Mammary microvascular endothelial cell (primary cell): Measurements from ENCODE around the gene SPRN. TPM values are rescaled to one million over a fixed set of nuclear protein-coding genes. Genes with fewer than 3 reads are reported as not detected.

Source experiments
- total RNA-seq: library from RNA; depleted of rRNA; stranded (reverse); fragments of >200 nt; gene quantifications from 2 replicates; pipeline ENCODE4 v1.2.3, GENCODE V29; 2015

The SPRN gene
- total RNA-seq, result 0.05 TPM in 1 of 2 replicates, not detected in the other

DNA sequence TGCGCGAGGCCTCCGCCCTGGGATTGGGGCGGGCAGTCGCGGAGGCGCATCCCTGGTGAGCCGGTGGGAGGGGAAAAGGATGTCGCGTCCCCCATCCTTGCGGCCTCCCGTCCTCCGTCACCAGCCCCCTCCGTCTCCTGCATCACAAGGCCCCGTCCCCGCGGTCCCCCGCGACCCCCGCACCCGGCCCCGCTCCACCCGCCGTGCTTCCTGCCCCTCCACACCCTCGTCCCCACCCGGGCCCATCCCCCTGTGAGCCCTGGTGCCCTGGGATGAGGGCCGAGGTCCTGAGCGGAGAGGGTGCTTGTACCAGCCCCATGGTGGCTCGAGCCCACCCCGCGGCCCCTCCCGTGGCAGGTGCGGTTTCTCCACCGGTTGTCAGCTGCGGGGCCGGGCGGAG is at the start of gene SPRN:
Gene SPRN (minus strand): TSS at position 25 of the 400 bp plus-strand sequence. CDS start 944 bp downstream, outside the sequence.

DNA sequence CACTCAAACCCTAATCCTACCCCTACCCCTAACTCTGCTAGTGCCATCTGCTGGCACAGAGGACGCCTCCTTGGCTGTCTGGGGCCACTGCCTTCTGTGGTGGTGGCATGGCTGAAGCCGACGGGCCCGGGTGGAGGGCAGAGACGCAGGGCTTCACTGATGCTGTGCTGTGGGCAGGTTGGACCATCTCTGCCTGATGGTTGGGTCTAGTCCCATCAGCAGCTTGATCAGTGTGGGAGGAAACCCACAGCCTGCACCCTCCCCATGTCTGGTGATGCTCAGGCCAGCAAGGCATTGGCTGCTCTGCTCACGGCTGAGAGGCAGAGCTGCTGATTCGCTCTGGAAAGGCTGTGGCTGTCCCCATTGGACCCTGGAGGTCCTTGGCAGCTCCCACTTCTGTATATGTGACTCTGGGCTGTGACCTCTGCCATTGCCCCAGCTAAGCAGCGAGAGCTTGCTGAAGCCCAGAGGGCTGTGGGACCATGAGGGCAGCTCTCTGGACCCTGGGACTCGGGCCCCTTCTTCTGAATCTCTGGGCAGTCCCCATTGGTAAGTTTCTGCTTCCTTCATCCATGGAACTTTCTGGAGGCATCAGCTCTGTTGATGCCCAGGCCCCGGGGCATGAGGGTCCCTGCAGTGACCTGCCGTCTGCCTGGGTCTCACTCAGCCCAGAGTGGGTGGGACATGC is 29.2 kb upstream of the SPRN start, which contains the start of gene SCART1:
Gene SCART1 (plus strand): TSS at position 430 of the 688 bp plus-strand sequence. CDS start 53 bp downstream, at position 483.

GRCh38 chr10:133394064-133394663 is 30.3 kb downstream of the SPRN start, which contains the start of gene MTG1:
Gene MTG1 (plus strand): TSS chr10:133394157. CDS start chr10:133394221, 64 bp downstream.

GRCh38 chr10:133379152-133379800 is 45.1 kb downstream of the SPRN start, which contains the start of gene PAOX:
Gene PAOX (plus strand): TSS chr10:133379262. CDS start chr10:133379317, 55 bp downstream.

DNA sequence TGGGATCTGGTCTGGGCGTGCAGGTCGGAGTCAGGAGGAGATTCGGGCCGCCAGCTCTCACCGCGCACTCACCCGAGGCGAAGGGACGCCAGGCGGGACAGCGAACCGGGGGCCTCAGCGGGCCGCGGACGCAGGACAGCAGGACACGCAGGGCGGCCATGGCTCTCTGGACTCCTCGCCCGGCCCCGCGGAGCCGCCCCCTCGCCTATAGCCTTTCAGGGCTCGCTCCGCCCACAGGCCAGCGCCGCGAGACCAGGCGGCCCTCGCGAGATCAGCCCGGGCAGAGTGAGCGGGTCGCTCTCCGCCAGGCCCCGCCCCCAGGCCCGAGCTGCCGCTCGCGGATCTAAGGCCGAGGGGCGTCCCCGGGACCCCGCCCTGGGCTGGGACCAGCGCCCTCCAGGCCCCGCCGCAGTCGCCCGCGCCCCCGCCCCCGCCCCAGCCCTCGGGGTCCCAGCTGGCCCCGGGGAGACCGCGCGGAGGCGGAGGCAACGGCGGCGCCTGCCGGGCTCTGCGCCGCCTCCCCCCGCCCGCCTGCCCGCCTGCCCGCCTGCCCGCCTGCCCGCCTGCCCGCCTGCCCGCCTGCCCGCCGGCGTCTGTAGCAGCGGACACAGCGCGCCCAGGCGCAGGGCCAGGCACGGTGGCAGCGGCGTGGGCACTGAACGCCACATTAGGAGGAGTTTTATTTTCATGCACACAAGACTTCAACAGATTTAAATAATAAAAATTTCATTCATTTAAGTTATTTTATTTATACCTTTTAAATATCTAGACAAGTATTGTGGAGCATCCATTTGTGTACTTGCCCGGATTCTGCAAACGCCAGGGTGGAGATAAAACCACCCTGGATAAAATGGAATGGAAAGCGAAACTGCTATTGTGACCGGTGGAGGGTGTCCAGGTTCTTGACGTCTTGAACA is 51.0 kb downstream of the SPRN start, which contains the start of gene ECHS1:
Gene ECHS1 (minus strand): TSS at position 181 of the 917 bp plus-strand sequence. CDS start 21 bp downstream, at position 160.

Other genes starting within 250 kb of the SPRN start
- not detected in 2 replicates for gene UTF1, start 194.4 kb downstream of the SPRN start, total RNA-seq
- gene VENTX, start 186.8 kb downstream of the SPRN start, total RNA-seq, result not detected in 2 replicates
- gene ADAM8, start 147.8 kb downstream of the SPRN start, total RNA-seq, result 1.5 and 3.8 TPM in 2 replicates
- 37.1 and 39.6 TPM in 2 replicates for gene TUBGCP2, start 115.8 kb downstream of the SPRN start, total RNA-seq
- 40.4 and 40.7 TPM in 2 replicates for gene ZNF511, start 115.7 kb downstream of the SPRN start, total RNA-seq
- not detected in 2 replicates for gene CALY, start 87.7 kb downstream of the SPRN start, total RNA-seq
- not detected in 2 replicates for gene PRAP1, start 77.3 kb downstream of the SPRN start, total RNA-seq
- 15.0 and 25.6 TPM in 2 replicates for gene FUOM, start 66.6 kb downstream of the SPRN start, total RNA-seq
- 138 and 146 TPM in 2 replicates for gene ECHS1, start 51.3 kb downstream of the SPRN start, total RNA-seq
- 3.3 and 4.5 TPM in 2 replicates for gene PAOX, start 45.4 kb downstream of the SPRN start, total RNA-seq
- gene MTG1, start 30.5 kb downstream of the SPRN start, total RNA-seq, result 33.1 and 38.0 TPM in 2 replicates
- under 0.01 and 0.25 TPM in 2 replicates for gene SCART1, start 29.3 kb upstream of the SPRN start, total RNA-seq
- gene CYP2E1, start 102.7 kb upstream of the SPRN start, total RNA-seq, result under 0.01 and 0.10 TPM in 2 replicates
- 0.15 and 1.00 TPM in 2 replicates for gene SYCE1, start 141.0 kb upstream of the SPRN start, total RNA-seq
- not detected in 2 replicates for gene FRG2B, start 202.2 kb upstream of the SPRN start, total RNA-seq